HepG2 (cell line): ENCODE results near the gene ZDHHC7. TPM values are rescaled to one million over a fixed set of nuclear protein-coding genes. Genes with fewer than 3 reads are reported as not detected.
A peak's percentile ranks its signal among the peaks of the same experiment; 100 is the strongest.

Experiments used
- ATAC-seq: fragments of 200-7000 bp; cut with Tn5 transposase; 3 replicates; pipeline ENCODE4 v1.9.1; 2020; ENCODE audit warnings: mild to moderate bottlenecking, moderate library complexity
- BruUV-seq: library from RNA; stranded (reverse); fragments of 400-500 nt; replicated peaks from 2 replicates; lab custom pipeline; 2021; lab: Mats Ljungman, UMichigan
- CTCF ChIA-PET: fragments of 300-600 bp; formaldehyde crosslinking; extraction: SDS; loops from one replicate; lab custom pipeline; 2021; ENCODE audit warnings: low total read pairs, inconsistent platforms, low intra/inter-chr PET ratio; lab: Yijun Ruan, JAX
- POLR2A ChIA-PET: fragments of 350-600 bp; sonication (Branson Sonifier 250); formaldehyde crosslinking; loops from one replicate; lab custom pipeline; 2020; ENCODE audit warnings: antibody characterized with exemption, inconsistent platforms; lab: Yijun Ruan, JAX
- DNase-seq: peaks from one replicate; pipeline ENCODE4 v3.0.0-alpha.2; 2015; ENCODE audit warnings: low spot score
- FAIRE-seq: peaks from 3 replicates; lab custom pipeline; 2011; peaks lifted over from hg19 to GRCh38; lab: Jason Lieb, UNC
- H2AFZ ChIP-seq: one replicate; pipeline ENCODE4 v1.6.1; 2011; ENCODE audit warnings: low read length, inconsistent platforms
- H3K27ac ChIP-seq: fragments of 300-600 bp; 3 replicates; pipeline ENCODE4 v1.8.0; 2011; ENCODE audit warnings: mixed run types, mild to moderate bottlenecking, mixed read lengths, low read length, inconsistent platforms; ENCODE audit not compliant: insufficient read depth; ENCODE audit errors: extremely low read length
- H3K27me3 ChIP-seq, 2 experiments: fragments of 200-600 bp in 1 of 2; 2 replicates in 1 of 2; 3 replicates in 1 of 2; pipeline versions ENCODE4 v1.6.0 to v1.8.0; 2011; ENCODE audit warnings: low read length in 2 of 2, mild to moderate bottlenecking in 2 of 2, moderate library complexity in 2 of 2, inconsistent platforms in 1 of 2; ENCODE audit not compliant: insufficient read depth in 2 of 2, control insufficient read depth in 1 of 2
- H3K36me3 ChIP-seq, 2 experiments: fragments of 200-600 bp in 1 of 2; replicated peaks in 1 of 2; 2 replicates in 1 of 2; 3 replicates in 1 of 2; pipeline versions ENCODE4 v1.5.1 to v1.8.0; 2011; ENCODE audit warnings: low read length in 2 of 2, inconsistent platforms in 1 of 2; ENCODE audit not compliant: insufficient read depth in 2 of 2, control insufficient read depth in 1 of 2
- H3K4me1 ChIP-seq: 2 replicates; pipeline ENCODE4 v1.5.1; 2012; ENCODE audit warnings: low read length, inconsistent platforms; ENCODE audit not compliant: insufficient read depth
- H3K4me2 ChIP-seq: 2 replicates; pipeline ENCODE4 v1.6.0; 2011; ENCODE audit warnings: low read depth, low read length, inconsistent platforms
- H3K4me3 ChIP-seq, 3 experiments: fragments of 200-600 bp in 1 of 3; sonication (generic), shearing (Covaris generic) in 1 of 3; replicated peaks in 1 of 3; 2 replicates each; pipeline ENCODE4 v1.5.1; 2011 to 2016; ENCODE audit warnings: low read length in 3 of 3, inconsistent platforms in 2 of 3, low read depth in 2 of 3, mild to moderate bottlenecking in 2 of 3, control low read depth in 1 of 3, mixed read lengths in 1 of 3; ENCODE audit not compliant: insufficient read depth in 1 of 3
- H3K79me2 ChIP-seq: one replicate; pipeline ENCODE4 v1.6.1; 2011; ENCODE audit warnings: low read length, inconsistent platforms; ENCODE audit not compliant: insufficient read depth
- H3K9ac ChIP-seq: 2 replicates; pipeline ENCODE4 v1.6.0; 2011; ENCODE audit warnings: mild to moderate bottlenecking, low read depth, low read length, inconsistent platforms; ENCODE audit not compliant: insufficient read depth
- H3K9me3 ChIP-seq: 2 replicates; pipeline ENCODE4 v1.5.1; 2012; ENCODE audit warnings: mild to moderate bottlenecking, low read length
- H4K20me1 ChIP-seq: 2 replicates; pipeline ENCODE4 v1.6.0; 2011; ENCODE audit warnings: inconsistent platforms, mild to moderate bottlenecking, low read length, moderate library complexity; ENCODE audit not compliant: insufficient read depth
- BHLHE40 ChIP-seq: IDR thresholded peaks from 2 replicates; pipeline ENCODE4 v1.6.1; 2011; ENCODE audit warnings: low read length, improper control_type of control experiment
- BORCS8-MEF2B ChIP-seq: sonication (generic); formaldehyde crosslinking; IDR thresholded peaks from 2 replicates; pipeline ENCODE4 v1.8.0; 2022; ENCODE audit warnings: mild to moderate bottlenecking, missing genetic modification reagents
- CREB3 ChIP-seq: sonication (generic); formaldehyde crosslinking; IDR thresholded peaks from 2 replicates; pipeline ENCODE4 v1.5.0; 2020; ENCODE audit warnings: missing genetic modification reagents
- ZBTB40 ChIP-seq, 2 experiments: fragments of 450-650 bp in 1 of 2; sonication (generic) in 1 of 2; formaldehyde crosslinking in 1 of 2; IDR thresholded peaks; 2 replicates each; pipeline versions ENCODE4 v1.6.1 to v1.8.0; 2016 to 2022; ENCODE audit warnings: antibody characterized with exemption in 1 of 2, mild to moderate bottlenecking in 1 of 2, missing genetic modification reagents in 1 of 2
- ZNF589 ChIP-seq: sonication (generic); formaldehyde crosslinking; conservative IDR thresholded peaks from 2 replicates; pipeline ENCODE4 v1.8.0; 2022; ENCODE audit warnings: mild to moderate bottlenecking, moderate library complexity, missing genetic modification reagents
- ZNF687 ChIP-seq: sonication (generic); formaldehyde crosslinking; IDR thresholded peaks from 2 replicates; pipeline ENCODE4 v1.5.1; 2020; ENCODE audit warnings: mild to moderate bottlenecking, missing genetic modification reagents, moderate library complexity
- ZNF749 ChIP-seq: sonication (generic); formaldehyde crosslinking; IDR thresholded peaks from 2 replicates; pipeline ENCODE4 v1.8.0; 2022; ENCODE audit warnings: mild to moderate bottlenecking, missing genetic modification reagents, moderate library complexity, borderline replicate concordance
- WGBS: methylation state at CpG from one replicate; pipeline ENCODE4 v1.1.6; 2017; ENCODE audit warnings: low lambda C conversion rate; 5-methylcytosine and 5-hydroxymethylcytosine counted together
- in situ Hi-C: cut with HindIII; loops from 2 replicates; pipeline ENCODE4 v1.10.0; 2017; ENCODE audit warnings: low pct_unique_long_range_greater_than_20kb; ENCODE audit not compliant: extremely low pct_ligation_motif_present
- intact Hi-C: fragments of 100-400 bp; cut with micrococcal nuclease; formaldehyde crosslinking; loops from one replicate; pipeline ENCODE4 v1.10.0; 2022; ENCODE audit not compliant: unreplicated experiment
- polyA plus RNA-seq, 8 experiments: library from polyadenylated mRNA; depleted of rRNA in 3 of 8; stranded (reverse) in 7 of 8; unstranded in 1 of 8; fragments of >200 nt; fragmentation: Illumina TruSeq in 4 of 8; extraction: Trizol in 4 of 8; gene quantifications; 2 replicates each; pipeline versions ENCODE4 v1.2.1 to v1.2.3, GENCODE V29; 2011 to 2016; ENCODE audit warnings: low read depth in 4 of 8, missing spikeins in 1 of 8, mixed read lengths in 1 of 8; ENCODE audit not compliant: insufficient read depth in 1 of 8
- total RNA-seq, 5 experiments: library from RNA; depleted of rRNA; stranded (reverse); fragments of >200 nt; fragmentation: Illumina TruSeq; extraction: Trizol; gene quantifications; 2 replicates each; pipeline ENCODE4 v1.2.3, GENCODE V29; 2016; ENCODE audit warnings: low read depth in 1 of 5

Gene ZDHHC7
- total and polyA plus RNA-seq, 2 of the 13 experiments (the other 11 are each of a cell fraction or from before 2014, with no cell fraction given), result 46.8 to 67.6 TPM

- Histone ChIP-seq H3K4me2 (peak overlapping the region; percentile 58; the same call in 1 of the 2 replicates), H3K9me3 (no peaks in the 10 kb centered on the region), H3K4me1 (peaks cover 58% of the 10 kb centered on the region), H3K9ac (peak overlapping the region; percentile 60), H2AFZ (no peak overlapping the region), H3K79me2 (peaks cover 52% of the 10 kb centered on the region), H4K20me1 (no peaks in the 10 kb centered on the region), H3K4me3 (peak overlapping the region in 1 of 3 experiments; percentile 26; a peak in 1 of 6 replicates), H3K27ac (peak overlapping the region; percentile 77), H3K27me3 (no peaks in the 10 kb centered on the region), H3K36me3 (peaks cover 23 to 59% of the 10 kb centered on the region in 2 experiments)
- BruUV-seq, result no TSS peak
- intact Hi-C loops (loop anchor here (2.0 kb wide), 1 partner anchor 17 kb away; no protein-coding TSS in a partner anchor), in situ Hi-C loops (no loop called here)
- no peak for ATAC-seq
- DNase-seq, result no peak
- no peak for FAIRE-seq
- CTCF ChIA-PET, result no interaction called here
- WGBS, result 94% methylated on average over 8 of the region's 8 CpGs
- POLR2A ChIA-PET, result interaction anchor here (1.4 to 4.0 kb wide), 9 partner anchors 8 to 166 kb away, joined by 4 to 64 read pairs (median 7); partner anchors contain the start of genes KIAA0513 and ZDHHC7
- TF ChIP-seq CREB3 (no peak), BORCS8-MEF2B (CRISPR knock-in tag) (0 out of 2 replicates have a peak, but pooled peaks have one; percentile 34), ZNF687 (peak; percentile 48), ZNF589 (CRISPR knock-in tag) (no peak), ZNF749 (CRISPR knock-in tag) (0 out of 2 replicates have a peak, but pooled peaks have one; percentile 7), BHLHE40 (0 out of 2 replicates have a peak, but pooled peaks have one; percentile 3), ZBTB40 (IDR thresholded peaks at IDR 0.05) (no peak), ZBTB40 (CRISPR knock-in tag; IDR thresholded peaks at IDR 0.05) (peak; percentile 52; the same call in 1 of the 2 replicates)
Observed at GRCh38 chr16:84993926-84994325, 17.4 kb downstream of the ZDHHC7 start.
